C4-2B (cell line): ENCODE data around the gene ACAA2.

Source experiments
- H3K27ac ChIP-seq: fragments of 450-650 bp; 2 replicates; pipeline ENCODE4 v1.5.1; 2017
- CTCF ChIP-seq: fragments of 450-650 bp; conservative IDR thresholded peaks from 2 replicates; pipeline ENCODE4 v1.5.1; 2017; ENCODE audit warnings: mild to moderate bottlenecking
- ZFX ChIP-seq: fragments of 450-650 bp; IDR thresholded peaks from 2 replicates; pipeline ENCODE4 v1.6.1; 2017

The ACAA2 gene

GRCh38 chr18:49857708-49858107 is 44.4 kb upstream of the ACAA2 start:
- H3K27ac ChIP-seq, result no peak overlapping the region
- TF ChIP-seq CTCF, result no peak
- TF ChIP-seq ZFX, result no peak

- TF ChIP-seq CTCF (no peak), ZFX (no peak)
Observed at GRCh38 chr18:49856496-49856895, 43.2 kb upstream of the ACAA2 start.

GRCh38 chr18:49855711-49856415 is 42.5 kb upstream of the ACAA2 start:
- TF ChIP-seq CTCF (no peak), ZFX (no peak)

More at GRCh38 chr18:49856496-49856895, 43.2 kb upstream of the ACAA2 start:
- H3K27ac ChIP-seq, result no peak overlapping the region

GRCh38 chr18:49854681-49855080 is 41.3 kb upstream of the ACAA2 start:
- no peak for TF ChIP-seq CTCF
- TF ChIP-seq ZFX, result no peak

More at GRCh38 chr18:49855711-49856415, 42.5 kb upstream of the ACAA2 start:
- H3K27ac ChIP-seq, result no peak overlapping the region

GRCh38 chr18:49853436-49853835 is 40.1 kb upstream of the ACAA2 start:
- no peak overlapping the region for H3K27ac ChIP-seq
- no peak for TF ChIP-seq ZFX
- TF ChIP-seq CTCF, result no peak

More at GRCh38 chr18:49854681-49855080, 41.3 kb upstream of the ACAA2 start:
- H3K27ac ChIP-seq, result no peak overlapping the region

- no peak overlapping the region for H3K27ac ChIP-seq
- TF ChIP-seq CTCF (no peak), ZFX (no peak)
Observed at GRCh38 chr18:49853011-49853410, 39.7 kb upstream of the ACAA2 start.

- H3K27ac ChIP-seq, result no peak overlapping the region
- TF ChIP-seq ZFX (no peak), CTCF (no peak)
Observed at GRCh38 chr18:49851624-49852023, 38.3 kb upstream of the ACAA2 start.
